Ovary (tissue), 9 donors: ENCODE data around the gene TCF12. TPM values are rescaled to one million over a fixed set of nuclear protein-coding genes. Genes with fewer than 3 reads are reported as not detected.
"Not testable (repeated sequence)": the region's sequence is repeated elsewhere in the genome, so short reads cannot be mapped to it uniquely, and the experiment has no call there.

ENCODE experiments used
- DNase-seq, 5 donors: peaks; one replicate each; pipeline ENCODE4 v3.0.0-alpha.2; 2019 to 2020
- H3K27ac ChIP-seq, 2 donors: fragments of 200-600 bp; one replicate each; pipeline versions ENCODE4 v1.5.1 to v1.8.0; 2019 to 2022
- H3K27me3 ChIP-seq: fragments of 200-600 bp; one replicate; pipeline ENCODE4 v1.8.0; 2022
- H3K36me3 ChIP-seq: fragments of 200-600 bp; sonication (generic); one replicate; pipeline ENCODE4 v1.5.1; 2019
- H3K4me1 ChIP-seq: one replicate; pipeline ENCODE4 v1.8.1; 2013; ENCODE audit warnings: mild to moderate bottlenecking, moderate library complexity; ENCODE audit not compliant: insufficient read depth
- H3K4me3 ChIP-seq: fragments of 200-600 bp; sonication (generic); one replicate; pipeline ENCODE4 v1.5.1; 2017
- H3K9me3 ChIP-seq, 2 donors: fragments of 200-600 bp in 1 of 2; sonication (generic) in 1 of 2; one replicate each; pipeline versions ENCODE4 v1.5.1 to v1.8.1; 2013 to 2019; ENCODE audit warnings: mild to moderate bottlenecking in 1 of 2, moderate library complexity in 1 of 2
- EP300 ChIP-seq: sonication (generic); formaldehyde crosslinking; IDR thresholded peaks from one replicate; pipeline ENCODE4 v1.6.1; 2017; ENCODE audit warnings: antibody characterized with exemption
- POLR2A ChIP-seq: fragments of 450-650 bp; IDR thresholded peaks from one replicate; pipeline ENCODE4 v1.6.1; 2017; ENCODE audit warnings: antibody characterized with exemption, mild to moderate bottlenecking, moderate library complexity
- WGBS, 3 donors: extraction: QIAGEN DNeasy Blood & Tissue Kit in 1 of 3; methylation state at CpG; one replicate each; pipeline versions ENCODE4 v1.1.5 to v1.1.7; 2013 to 2017; 5-methylcytosine and 5-hydroxymethylcytosine counted together
- intact Hi-C, 4 donors: fragments of 100-400 bp; cut with DNase I; formaldehyde crosslinking; loops; one replicate each; pipeline versions ENCODE4 v1.11.0 to v1.15.1; 2022 to 2023
- polyA plus RNA-seq, 2 donors: library from polyadenylated mRNA; stranded (reverse); fragments of 200-250 nt in 1 of 2; fragments of 350-450 nt in 1 of 2; fragmentation: Illumina TruSeq in 1 of 2; extraction: RNeasy Lipid Tissue Mini Kit (QIAGEN cat#74804) in 1 of 2; gene quantifications; one replicate each; pipeline ENCODE4 v1.2.3, GENCODE V29; 2013 to 2014
- total RNA-seq, 7 donors: library from RNA; depleted of rRNA in 2 of 7; stranded (reverse); fragments of >200 nt in 2 of 7; fragmentation: NEBNext Ultra II Directional in 3 of 7; extraction: Animal tissue kit (Norgen Biotek cat#: 25700) in 3 of 7; gene quantifications; one replicate each; pipeline versions ENCODE4 v1.1.0 to v1.2.4, GENCODE V29; 2016 to 2023
- TF ChIP-seq, protein P1 (sequence below), 3 donors: fragments of 450-650 bp in 2 of 3; fragments of 200-600 bp in 1 of 3; IDR thresholded peaks; one replicate each; pipeline versions ENCODE4 v1.5.1 to v1.8.0; 2016 to 2022; ENCODE audit warnings: antibody characterized with exemption in 3 of 3, mild to moderate bottlenecking in 1 of 3
- donor health status: DM: no; HTN: no; CAD: no; lungs with moderate emphysema.
- donor health status: DM: no; HTN: no; CAD: no.
- donor health status: Bipolar disorder and iron deficiency.
- donor health status: DM: yes; HTN: yes; CAD: no.
- donor health status: DM: no; HTN: no; CAD: no.
- donor health status: DM: yes; HTN: yes; CAD: no.

The TCF12 gene
- total and polyA plus RNA-seq, 9 donors: 28.6 to 150 (median 116) TPM

DNA sequence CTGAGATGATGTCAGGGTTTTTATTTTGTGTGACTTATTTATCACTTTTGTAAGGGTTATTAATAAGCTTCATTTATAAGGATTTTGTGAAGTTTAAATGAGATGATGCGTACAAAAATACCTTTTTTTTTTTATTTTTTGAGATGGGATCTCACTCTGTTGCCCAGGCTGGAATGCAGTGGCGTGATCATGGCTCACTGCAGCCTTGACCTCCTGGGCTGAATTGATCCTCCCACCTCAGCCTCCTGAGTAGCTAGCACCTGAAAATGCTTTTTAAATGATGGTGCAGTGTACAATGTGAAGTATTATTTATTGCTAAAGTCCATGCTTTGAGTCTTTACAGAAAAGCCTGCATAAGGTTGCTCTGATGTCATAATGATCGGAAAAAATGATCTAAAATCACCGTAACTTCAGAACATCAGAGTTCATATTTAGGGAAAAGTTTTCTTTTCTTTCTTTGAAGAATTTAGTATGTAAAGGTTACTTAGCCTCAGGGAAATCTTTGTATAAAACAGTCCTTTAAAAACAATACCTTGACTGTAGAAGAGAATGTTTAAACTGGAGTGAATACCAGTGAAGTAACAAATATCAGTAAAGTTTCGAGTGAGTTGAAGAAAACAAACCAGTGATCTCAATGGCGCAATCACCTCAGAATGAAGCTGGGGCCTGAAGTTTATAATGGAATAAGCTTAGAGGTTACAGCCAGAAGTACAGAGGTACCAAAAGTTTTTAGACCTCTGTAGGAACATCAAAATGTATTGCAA is 29.7 kb downstream of the TCF12 start:
- intact Hi-C loops: no loop called here
- no peaks in the 10 kb centered on the region for H3K36me3 ChIP-seq
- peaks cover 1% of the 10 kb centered on the region for H3K4me1 ChIP-seq
- no peak for DNase-seq
- H3K27ac ChIP-seq: no peak overlapping the region
- no peaks in the 10 kb centered on the region for H3K27me3 ChIP-seq
- no peak for TF ChIP-seq EP300
- no peak for TF ChIP-seq POLR2A
- TF ChIP-seq, protein P1, sequence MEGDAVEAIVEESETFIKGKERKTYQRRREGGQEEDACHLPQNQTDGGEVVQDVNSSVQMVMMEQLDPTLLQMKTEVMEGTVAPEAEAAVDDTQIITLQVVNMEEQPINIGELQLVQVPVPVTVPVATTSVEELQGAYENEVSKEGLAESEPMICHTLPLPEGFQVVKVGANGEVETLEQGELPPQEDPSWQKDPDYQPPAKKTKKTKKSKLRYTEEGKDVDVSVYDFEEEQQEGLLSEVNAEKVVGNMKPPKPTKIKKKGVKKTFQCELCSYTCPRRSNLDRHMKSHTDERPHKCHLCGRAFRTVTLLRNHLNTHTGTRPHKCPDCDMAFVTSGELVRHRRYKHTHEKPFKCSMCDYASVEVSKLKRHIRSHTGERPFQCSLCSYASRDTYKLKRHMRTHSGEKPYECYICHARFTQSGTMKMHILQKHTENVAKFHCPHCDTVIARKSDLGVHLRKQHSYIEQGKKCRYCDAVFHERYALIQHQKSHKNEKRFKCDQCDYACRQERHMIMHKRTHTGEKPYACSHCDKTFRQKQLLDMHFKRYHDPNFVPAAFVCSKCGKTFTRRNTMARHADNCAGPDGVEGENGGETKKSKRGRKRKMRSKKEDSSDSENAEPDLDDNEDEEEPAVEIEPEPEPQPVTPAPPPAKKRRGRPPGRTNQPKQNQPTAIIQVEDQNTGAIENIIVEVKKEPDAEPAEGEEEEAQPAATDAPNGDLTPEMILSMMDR (IDR thresholded peaks at IDR 0.05): no peak
- 92 to 96% (median 95%) methylated on average over 6 of the region's 6 CpGs for WGBS, 3 donors
- no peak overlapping the region for H3K4me3 ChIP-seq
- no peaks in the 10 kb centered on the region for H3K9me3 ChIP-seq

DNA sequence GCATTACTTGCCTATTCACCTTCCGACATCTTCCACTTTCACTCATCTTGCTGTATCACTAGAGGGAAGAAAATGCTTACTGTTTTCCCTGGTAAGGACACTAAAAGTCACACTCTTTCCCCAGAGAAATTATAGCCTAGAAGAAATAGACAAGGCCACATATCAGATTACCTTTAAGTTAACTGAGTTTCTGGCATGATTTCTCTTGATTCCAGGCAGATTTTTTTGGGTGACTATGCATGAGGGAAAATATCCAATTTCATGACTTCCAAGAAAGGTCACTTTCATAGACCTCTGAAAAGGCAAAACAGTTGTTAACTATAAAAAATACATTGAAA is 30.3 kb downstream of the TCF12 start:
- intact Hi-C loops: no loop called here
- H3K36me3 ChIP-seq: no peaks in the 10 kb centered on the region
- H3K27me3 ChIP-seq: no peaks in the 10 kb centered on the region
- no peak for DNase-seq
- no peaks in the 10 kb centered on the region for H3K9me3 ChIP-seq
- WGBS, 3 donors: 89 to 97% (median 96%) methylated on average over 1 of the region's 1 CpG
- TF ChIP-seq EP300 (no peak), POLR2A (no peak)
- TF ChIP-seq, protein P1 (IDR thresholded peaks at IDR 0.05): no peak
- no peak overlapping the region for H3K4me3 ChIP-seq
- H3K4me1 ChIP-seq: peaks cover 1% of the 10 kb centered on the region
- H3K27ac ChIP-seq: no peak overlapping the region

DNA sequence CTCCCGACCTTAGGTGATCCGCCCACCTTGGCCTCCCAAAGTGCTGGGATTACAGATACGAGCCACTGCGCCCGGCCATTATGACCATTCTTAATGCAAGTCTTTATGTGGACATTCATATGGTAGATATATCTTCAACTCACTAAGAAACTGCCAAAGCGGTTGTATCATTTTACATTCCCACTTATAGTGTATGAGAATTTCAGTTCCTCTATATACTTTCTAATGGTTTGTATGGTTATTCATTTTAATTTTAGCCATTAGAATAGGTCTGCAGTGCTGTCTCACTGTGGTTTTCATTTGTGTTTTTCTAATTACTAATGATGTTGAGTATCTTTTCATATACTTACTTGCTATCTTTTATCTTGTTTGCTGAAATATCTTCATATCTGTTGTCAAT is 32.5 kb downstream of the TCF12 start:
- TF ChIP-seq, protein P1 (IDR thresholded peaks at IDR 0.05): no peak
- TF ChIP-seq POLR2A (no peak), EP300 (no peak)
- Histone ChIP-seq H3K4me1 (peaks cover 1% of the 10 kb centered on the region), H3K27ac (no peak overlapping the region), H3K9me3 (no peaks in the 10 kb centered on the region), H3K36me3 (no peaks in the 10 kb centered on the region), H3K4me3 (no peak overlapping the region), H3K27me3 (no peaks in the 10 kb centered on the region)
- no peak for DNase-seq
- intact Hi-C loops: no loop called here
- WGBS, 3 donors: 95 to 97% (median 96%) methylated on average over 6 of the region's 6 CpGs

DNA sequence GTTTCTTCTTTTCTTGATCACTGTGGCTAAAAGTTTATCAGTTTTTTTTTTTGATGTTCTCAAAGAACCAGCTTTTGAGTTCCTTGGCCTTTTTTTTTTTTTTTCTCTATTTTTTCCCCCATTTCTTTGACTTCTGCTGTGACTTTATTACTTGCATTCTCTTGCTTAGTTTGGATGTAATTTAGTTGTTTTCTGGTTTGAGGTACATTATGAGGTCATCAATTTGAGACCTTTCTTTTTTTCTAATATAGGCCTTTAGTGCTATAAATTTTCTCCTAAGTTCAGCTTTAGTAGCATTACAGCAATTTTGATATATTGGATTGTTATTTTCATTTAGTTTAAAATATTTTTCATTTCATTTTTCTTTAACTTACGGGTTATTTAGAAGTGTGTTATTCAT is 35.3 kb downstream of the TCF12 start:
- Histone ChIP-seq H3K4me3 (no peak overlapping the region), H3K27ac (no peak overlapping the region), H3K4me1 (no peaks in the 10 kb centered on the region), H3K9me3 (no peaks in the 10 kb centered on the region), H3K27me3 (no peaks in the 10 kb centered on the region), H3K36me3 (no peaks in the 10 kb centered on the region)
- DNase-seq: no peak
- WGBS, 3 donors: 98 to 100% (median 100%) methylated on average over 1 of the region's 1 CpG
- intact Hi-C loops: no loop called here
- TF ChIP-seq POLR2A: no peak

DNA sequence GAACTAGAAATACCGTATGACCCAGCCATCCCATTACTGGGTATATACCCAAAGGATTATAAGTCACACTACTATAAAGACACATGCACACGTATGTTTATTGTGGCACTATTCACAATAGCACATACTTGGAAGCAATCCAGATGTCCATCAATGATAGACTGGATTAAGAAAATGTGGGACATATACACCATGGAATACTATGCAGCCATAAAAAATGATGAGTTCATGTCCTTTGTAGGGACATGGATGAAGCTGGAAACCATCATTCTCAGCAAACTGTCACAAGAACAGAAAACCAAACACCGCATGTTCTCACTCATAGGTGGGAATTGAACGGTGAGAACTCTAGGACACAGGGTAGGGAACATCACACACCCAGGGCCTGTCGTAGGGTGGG is 36.6 kb downstream of the TCF12 start:
- 97 to 98% (median 98%) methylated on average over 5 of the region's 5 CpGs for WGBS, 3 donors
- H3K9me3 ChIP-seq, DNase-seq, H3K27ac ChIP-seq, H3K36me3 ChIP-seq, intact Hi-C loops, H3K27me3 ChIP-seq, H3K4me1 ChIP-seq, H3K4me3 ChIP-seq: not testable (repeated sequence)
